Measurements from ENCODE around the gene B3GALT6. TPM values are rescaled to one million over a fixed set of nuclear protein-coding genes. Genes with fewer than 3 reads are reported as not detected.

Gene B3GALT6
- total RNA-seq, 1 experiment from 2014 or later = 74.0 TPM

DNA sequence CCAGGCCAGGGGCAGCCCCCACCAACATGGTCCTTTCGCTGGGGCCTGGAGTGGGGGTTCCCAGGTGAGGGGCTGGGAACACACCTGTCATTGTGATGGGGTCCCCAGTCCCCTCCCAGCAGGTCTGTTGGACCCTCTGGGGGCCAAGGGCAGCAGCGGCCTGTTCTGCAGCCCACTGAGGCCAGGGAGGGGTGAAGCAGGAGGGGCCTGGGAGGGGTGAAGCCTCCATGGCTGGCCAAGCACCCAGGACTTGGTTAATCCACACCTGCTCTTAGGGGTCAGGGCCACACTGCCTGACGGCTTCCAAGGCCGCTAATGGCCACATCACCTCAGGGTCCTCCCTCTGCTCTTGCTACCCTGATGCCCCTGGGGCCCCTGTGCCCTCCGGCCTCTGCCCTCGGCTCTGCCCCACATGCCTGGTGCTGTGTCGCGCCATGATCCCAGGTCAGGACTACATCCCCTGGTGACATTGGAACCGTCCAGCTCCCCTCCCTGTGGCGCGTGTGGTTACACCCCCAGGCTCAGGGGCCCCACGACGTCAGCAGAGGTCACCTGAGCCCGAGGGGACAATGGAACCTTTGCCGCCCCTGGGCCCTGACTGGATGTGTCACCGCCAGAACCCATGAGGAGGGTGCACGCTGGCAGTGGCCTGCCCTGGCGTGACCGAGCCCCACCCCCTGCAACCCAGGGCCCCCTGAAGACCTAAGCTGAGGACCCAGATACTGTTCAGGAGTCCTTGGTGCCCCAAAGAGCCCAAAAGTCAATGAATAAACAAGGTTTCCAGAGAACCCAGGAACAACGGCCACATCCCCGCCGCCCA, 32.7 kb upstream of the B3GALT6 start:
- POLR2A ChIA-PET (ENCODE audit: unreplicated experiment) = no interaction called here
- no peak for DNase-seq
- intact Hi-C loops (cut with micrococcal nuclease) = no loop called here
- CTCF ChIA-PET = no interaction called here
- Histone ChIP-seq H4K20me1 (ENCODE audit: low read length) (no peaks in the 10 kb centered on the region), H3K27me3 (ENCODE audit: low read length) (no peaks in the 10 kb centered on the region), H3K9me3 (ENCODE audit: low read length) (no peaks in the 10 kb centered on the region), H3K4me2 (ENCODE audit: low read length) (no peak overlapping the region), H3F3A (ENCODE audit: low read length, unreplicated experiment) (no peaks in the 10 kb centered on the region), H3K9me2 (replicated peaks; ENCODE audit: low read length) (no peaks in the 10 kb centered on the region), H3K9ac (ENCODE audit: low read length) (no peak overlapping the region), H3K27ac (ENCODE audit: low read length) (no peak overlapping the region), H3K36me3 (ENCODE audit: low read depth, low read length) (no peaks in the 10 kb centered on the region), H2AFZ (ENCODE audit: low read length) (no peak overlapping the region), H3K4me3 (ENCODE audit: low read length) (no peak overlapping the region), H3K4me1 (ENCODE audit: insufficient read depth, low read length) (no peaks in the 10 kb centered on the region), H3K79me2 (ENCODE audit: low read length) (no peaks in the 10 kb centered on the region)
- TF ChIP-seq EZH2 (IDR thresholded peaks at IDR 0.05; ENCODE audit: low read length, unreplicated experiment) = no peak
- no peak for TF ChIP-seq CTCF (conservative IDR thresholded peaks at IDR 0.05; ENCODE audit: low read depth, low read length)
- TF ChIP-seq EZH2phosphoT487 (IDR thresholded peaks at IDR 0.05; ENCODE audit: borderline replicate concordance, low read length) = no peak
- BruUV-seq (replicated peaks) = no TSS peak
- no peak for ATAC-seq

GRCh38 chr1:1199961-1200875, 31.8 kb upstream of the B3GALT6 start:
- H3K4me2 ChIP-seq (ENCODE audit: low read length) = peak overlapping the region; percentile 94
- no peaks in the 10 kb centered on the region for H4K20me1 ChIP-seq (ENCODE audit: low read length)
- H3K79me2 ChIP-seq (ENCODE audit: low read length) = peaks cover 3% of the 10 kb centered on the region
- H3K4me1 ChIP-seq (ENCODE audit: insufficient read depth, low read length) = peaks cover 2% of the 10 kb centered on the region; the same call in 1 of the 2 replicates
- no peak overlapping the region for H3K9ac ChIP-seq (ENCODE audit: low read length)
- no peak for DNase-seq
- no peaks in the 10 kb centered on the region for H3K9me2 ChIP-seq (replicated peaks; ENCODE audit: low read length)
- H3K4me3 ChIP-seq (ENCODE audit: low read length) = peak overlapping the region; percentile 71; the same call in 1 of the 2 replicates
- no peak for ATAC-seq
- intact Hi-C loops (cut with micrococcal nuclease) = no loop called here
- TF ChIP-seq EZH2phosphoT487 (IDR thresholded peaks at IDR 0.05; ENCODE audit: borderline replicate concordance, low read length) (no peak), EZH2 (IDR thresholded peaks at IDR 0.05; ENCODE audit: low read length, unreplicated experiment) (no peak), CTCF (conservative IDR thresholded peaks at IDR 0.05; ENCODE audit: low read depth, low read length) (no peak)
- ChIA-PET POLR2A (ENCODE audit: unreplicated experiment) (interaction anchor here (0.6 kb wide), 1 partner anchor 13 kb away, joined by 3 read pairs; no protein-coding TSS in a partner anchor), CTCF (no interaction called here)
- BruUV-seq (replicated peaks) = no TSS peak
- no peak overlapping the region for H3K27ac ChIP-seq (ENCODE audit: low read length)
- no peaks in the 10 kb centered on the region for H3K36me3 ChIP-seq (ENCODE audit: low read depth, low read length)
- no peaks in the 10 kb centered on the region for H3K27me3 ChIP-seq (ENCODE audit: low read length)
- no peaks in the 10 kb centered on the region for H3F3A ChIP-seq (ENCODE audit: low read length, unreplicated experiment)
- H2AFZ ChIP-seq (ENCODE audit: low read length) = no peak overlapping the region
- no peaks in the 10 kb centered on the region for H3K9me3 ChIP-seq (ENCODE audit: low read length)

All from PC-3 (cell line).